ENCODE measurements around the gene P3H2.
"Not testable (repeated sequence)": the region's sequence is repeated elsewhere in the genome, so short reads cannot be mapped to it uniquely, and the experiment has no call there.

P3H2 gene

GRCh38 chr3:190166948-190167347 is 46.3 kb upstream of the P3H2 start:
- no peak overlapping the region for H3K27ac ChIP-seq
- no peak overlapping the region for H3K4me3 ChIP-seq (ENCODE audit: low read depth, low read length)
- no peak for TF ChIP-seq CTCF (IDR thresholded peaks at IDR 0.05)
- H3K4me1 ChIP-seq, result no peaks in the 10 kb centered on the region
- no peak overlapping the region for H2AFZ ChIP-seq
- H3K9me3 ChIP-seq (ENCODE audit: control insufficient read depth, low read length), result no peaks in the 10 kb centered on the region
- no peak overlapping the region for H3K4me2 ChIP-seq (ENCODE audit: low read length)
- H3K36me3 ChIP-seq (ENCODE audit: control insufficient read depth, insufficient read depth, low read length), result no peaks in the 10 kb centered on the region
- no peak overlapping the region for H3K9ac ChIP-seq
- no peaks in the 10 kb centered on the region for H3K79me2 ChIP-seq
- no peaks in the 10 kb centered on the region for H3K27me3 ChIP-seq (ENCODE audit: control insufficient read depth, insufficient read depth, low read length)

DNA sequence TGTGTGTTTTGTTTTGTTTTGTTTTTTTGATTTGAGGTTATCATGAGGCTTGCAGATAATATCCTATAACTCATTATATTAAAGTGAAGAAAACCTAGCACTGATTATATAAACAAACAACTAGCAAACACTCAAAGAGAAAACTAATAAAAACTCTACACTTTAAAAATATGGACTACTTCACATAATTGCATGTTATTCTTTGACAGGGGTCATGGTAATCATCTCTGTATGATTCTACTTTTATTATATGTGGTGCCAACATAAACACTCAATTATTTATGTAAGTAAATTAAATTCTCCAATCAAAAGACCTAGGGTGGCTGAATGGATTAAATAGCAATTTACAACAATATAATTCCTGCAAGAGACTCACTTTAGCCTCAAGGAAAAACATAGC is 44.6 kb upstream of the P3H2 start:
- Histone ChIP-seq H3K4me1 (no peaks in the 10 kb centered on the region), H3K4me3 (ENCODE audit: low read depth, low read length) (no peak overlapping the region), H2AFZ (no peak overlapping the region), H3K79me2 (no peaks in the 10 kb centered on the region), H3K9me3 (ENCODE audit: control insufficient read depth, low read length) (no peaks in the 10 kb centered on the region), H3K27me3 (ENCODE audit: control insufficient read depth, insufficient read depth, low read length) (no peaks in the 10 kb centered on the region), H3K4me2 (ENCODE audit: low read length) (no peak overlapping the region), H3K36me3 (ENCODE audit: control insufficient read depth, insufficient read depth, low read length) (no peaks in the 10 kb centered on the region), H3K27ac (no peak overlapping the region), H3K9ac (no peak overlapping the region)
- no peak for TF ChIP-seq CTCF (IDR thresholded peaks at IDR 0.05)

GRCh38 chr3:190162013-190162412 is 41.3 kb upstream of the P3H2 start:
- H3K9ac ChIP-seq; H3K79me2 ChIP-seq; H3K9me3 ChIP-seq (ENCODE audit: control insufficient read depth, low read length); H2AFZ ChIP-seq; H3K27me3 ChIP-seq (ENCODE audit: control insufficient read depth, insufficient read depth, low read length); H3K4me1 ChIP-seq; H3K4me3 ChIP-seq (ENCODE audit: low read depth, low read length); H3K27ac ChIP-seq; H3K4me2 ChIP-seq (ENCODE audit: low read length); H3K36me3 ChIP-seq (ENCODE audit: control insufficient read depth, insufficient read depth, low read length): not testable (repeated sequence)

DNA sequence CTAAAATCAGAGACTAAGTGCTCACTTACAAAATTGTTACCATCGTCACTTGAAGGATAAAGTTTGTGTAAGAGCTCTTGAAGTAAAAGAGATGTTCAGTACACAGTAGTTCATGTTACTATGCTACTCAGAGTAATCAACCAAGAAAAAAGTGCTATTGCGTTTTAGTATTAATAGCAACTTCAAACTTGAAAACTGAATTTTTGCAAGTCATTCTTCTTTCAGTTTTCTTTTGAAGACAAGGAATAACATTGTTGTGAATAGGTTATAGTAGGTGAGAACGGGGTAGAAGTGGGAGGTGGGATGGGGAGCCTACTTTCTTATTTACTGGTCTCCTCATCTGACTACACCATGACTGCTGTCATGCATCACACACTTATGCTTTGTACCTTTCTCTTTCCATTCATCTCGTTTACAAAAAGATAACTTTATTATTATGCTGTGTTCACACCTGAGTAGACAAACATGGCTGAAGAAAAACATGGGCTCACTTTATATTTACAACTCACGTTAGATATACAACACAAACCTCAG is 39.3 kb upstream of the P3H2 start:
- Histone ChIP-seq H3K27me3 (ENCODE audit: control insufficient read depth, insufficient read depth, low read length) (no peaks in the 10 kb centered on the region), H3K36me3 (ENCODE audit: control insufficient read depth, insufficient read depth, low read length) (no peaks in the 10 kb centered on the region), H3K79me2 (no peaks in the 10 kb centered on the region), H2AFZ (no peak overlapping the region), H3K4me1 (no peaks in the 10 kb centered on the region), H3K4me3 (ENCODE audit: low read depth, low read length) (no peak overlapping the region), H3K9me3 (ENCODE audit: control insufficient read depth, low read length) (no peaks in the 10 kb centered on the region), H3K9ac (no peak overlapping the region), H3K4me2 (ENCODE audit: low read length) (no peak overlapping the region), H3K27ac (no peak overlapping the region)
- no peak for TF ChIP-seq CTCF (IDR thresholded peaks at IDR 0.05)

- no peaks in the 10 kb centered on the region for H3K9me3 ChIP-seq (ENCODE audit: control insufficient read depth, low read length)
- H3K36me3 ChIP-seq (ENCODE audit: control insufficient read depth, insufficient read depth, low read length), result no peaks in the 10 kb centered on the region
- H3K4me3 ChIP-seq (ENCODE audit: low read depth, low read length), result no peak overlapping the region
- H3K27ac ChIP-seq, result no peak overlapping the region
- H3K9ac ChIP-seq, result no peak overlapping the region
- H3K4me1 ChIP-seq, result no peaks in the 10 kb centered on the region
- H3K79me2 ChIP-seq, result no peaks in the 10 kb centered on the region
- H3K4me2 ChIP-seq (ENCODE audit: low read length), result no peak overlapping the region
- no peak for TF ChIP-seq CTCF (IDR thresholded peaks at IDR 0.05)
- H3K27me3 ChIP-seq (ENCODE audit: control insufficient read depth, insufficient read depth, low read length), result no peaks in the 10 kb centered on the region
- H2AFZ ChIP-seq, result no peak overlapping the region
Measured at GRCh38 chr3:190158261-190158660, 37.6 kb upstream of the P3H2 start.

Measured in parathyroid adenoma (tissue), 2 donors.